ENCODE results near the gene MAP4K2.
"Not testable (repeated sequence)": the region's sequence is repeated elsewhere in the genome, so short reads cannot be mapped to it uniquely, and the experiment has no call there.

DNA sequence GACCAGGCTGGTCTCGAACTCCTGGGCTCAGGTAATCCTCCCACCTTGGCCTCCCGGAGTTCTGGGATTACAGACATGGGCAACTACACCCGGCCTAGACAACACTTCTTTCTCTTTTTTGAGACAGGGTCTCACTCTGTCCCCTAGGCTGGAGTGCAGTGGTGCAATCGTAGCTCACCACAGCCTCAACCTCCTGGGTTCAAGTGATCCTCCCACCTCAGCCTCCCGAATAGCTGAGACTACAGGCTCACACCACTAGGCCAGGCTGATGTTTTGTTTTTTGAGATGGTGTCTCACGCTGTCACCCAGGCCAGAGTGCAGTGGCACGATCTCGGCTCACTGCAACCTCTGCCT, 42.7 kb upstream of the MAP4K2 start:
- TF ChIP-seq, protein P1, sequence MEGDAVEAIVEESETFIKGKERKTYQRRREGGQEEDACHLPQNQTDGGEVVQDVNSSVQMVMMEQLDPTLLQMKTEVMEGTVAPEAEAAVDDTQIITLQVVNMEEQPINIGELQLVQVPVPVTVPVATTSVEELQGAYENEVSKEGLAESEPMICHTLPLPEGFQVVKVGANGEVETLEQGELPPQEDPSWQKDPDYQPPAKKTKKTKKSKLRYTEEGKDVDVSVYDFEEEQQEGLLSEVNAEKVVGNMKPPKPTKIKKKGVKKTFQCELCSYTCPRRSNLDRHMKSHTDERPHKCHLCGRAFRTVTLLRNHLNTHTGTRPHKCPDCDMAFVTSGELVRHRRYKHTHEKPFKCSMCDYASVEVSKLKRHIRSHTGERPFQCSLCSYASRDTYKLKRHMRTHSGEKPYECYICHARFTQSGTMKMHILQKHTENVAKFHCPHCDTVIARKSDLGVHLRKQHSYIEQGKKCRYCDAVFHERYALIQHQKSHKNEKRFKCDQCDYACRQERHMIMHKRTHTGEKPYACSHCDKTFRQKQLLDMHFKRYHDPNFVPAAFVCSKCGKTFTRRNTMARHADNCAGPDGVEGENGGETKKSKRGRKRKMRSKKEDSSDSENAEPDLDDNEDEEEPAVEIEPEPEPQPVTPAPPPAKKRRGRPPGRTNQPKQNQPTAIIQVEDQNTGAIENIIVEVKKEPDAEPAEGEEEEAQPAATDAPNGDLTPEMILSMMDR (IDR thresholded peaks at IDR 0.05), result not testable (repeated sequence)
- TF ChIP-seq KAT7 (CRISPR knock-in tag; IDR thresholded peaks at IDR 0.05; ENCODE audit: borderline replicate concordance); ARID4B (CRISPR knock-in tag; IDR thresholded peaks at IDR 0.05; ENCODE audit: borderline replicate concordance); MAX (CRISPR knock-in tag; IDR thresholded peaks at IDR 0.05); ZNF121 (CRISPR knock-in tag; IDR thresholded peaks at IDR 0.05); ATF3 (CRISPR knock-in tag; conservative IDR thresholded peaks at IDR 0.05); IRF2 (CRISPR knock-in tag; IDR thresholded peaks at IDR 0.05; ENCODE audit: borderline replicate concordance, low read depth); CREM (CRISPR knock-in tag; IDR thresholded peaks at IDR 0.05); FOXK1 (CRISPR knock-in tag; IDR thresholded peaks at IDR 0.05); IRF1 (CRISPR knock-in tag; IDR thresholded peaks at IDR 0.05): not testable (repeated sequence)
- TF ChIP-seq, protein P2, sequence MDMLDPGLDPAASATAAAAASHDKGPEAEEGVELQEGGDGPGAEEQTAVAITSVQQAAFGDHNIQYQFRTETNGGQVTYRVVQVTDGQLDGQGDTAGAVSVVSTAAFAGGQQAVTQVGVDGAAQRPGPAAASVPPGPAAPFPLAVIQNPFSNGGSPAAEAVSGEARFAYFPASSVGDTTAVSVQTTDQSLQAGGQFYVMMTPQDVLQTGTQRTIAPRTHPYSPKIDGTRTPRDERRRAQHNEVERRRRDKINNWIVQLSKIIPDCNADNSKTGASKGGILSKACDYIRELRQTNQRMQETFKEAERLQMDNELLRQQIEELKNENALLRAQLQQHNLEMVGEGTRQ (CRISPR knock-in tag; IDR thresholded peaks at IDR 0.05), result not testable (repeated sequence)
